Measurements from ENCODE around the gene ZNF106.

GRCh38 chr15:42457445-42458442, 33.2 kb downstream of the ZNF106 start:
- TF ChIP-seq, protein P1, sequence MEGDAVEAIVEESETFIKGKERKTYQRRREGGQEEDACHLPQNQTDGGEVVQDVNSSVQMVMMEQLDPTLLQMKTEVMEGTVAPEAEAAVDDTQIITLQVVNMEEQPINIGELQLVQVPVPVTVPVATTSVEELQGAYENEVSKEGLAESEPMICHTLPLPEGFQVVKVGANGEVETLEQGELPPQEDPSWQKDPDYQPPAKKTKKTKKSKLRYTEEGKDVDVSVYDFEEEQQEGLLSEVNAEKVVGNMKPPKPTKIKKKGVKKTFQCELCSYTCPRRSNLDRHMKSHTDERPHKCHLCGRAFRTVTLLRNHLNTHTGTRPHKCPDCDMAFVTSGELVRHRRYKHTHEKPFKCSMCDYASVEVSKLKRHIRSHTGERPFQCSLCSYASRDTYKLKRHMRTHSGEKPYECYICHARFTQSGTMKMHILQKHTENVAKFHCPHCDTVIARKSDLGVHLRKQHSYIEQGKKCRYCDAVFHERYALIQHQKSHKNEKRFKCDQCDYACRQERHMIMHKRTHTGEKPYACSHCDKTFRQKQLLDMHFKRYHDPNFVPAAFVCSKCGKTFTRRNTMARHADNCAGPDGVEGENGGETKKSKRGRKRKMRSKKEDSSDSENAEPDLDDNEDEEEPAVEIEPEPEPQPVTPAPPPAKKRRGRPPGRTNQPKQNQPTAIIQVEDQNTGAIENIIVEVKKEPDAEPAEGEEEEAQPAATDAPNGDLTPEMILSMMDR (IDR thresholded peaks at IDR 0.05), result no peak
- no peak for TF ChIP-seq POLR2A (IDR thresholded peaks at IDR 0.05)

All from right lobe of liver (tissue), 4 donors.